GM12878 (cell line): ENCODE data around the gene PRKCZ.

ENCODE experiments used
- CHD1 ChIP-seq: IDR thresholded peaks from 2 replicates; pipeline ENCODE4 v1.6.1; 2012; ENCODE audit warnings: low read depth, low read length, improper control_type of control experiment
- MTA3 ChIP-seq: IDR thresholded peaks from 2 replicates; pipeline ENCODE4 v1.6.1; 2012; ENCODE audit warnings: low read length, inconsistent platforms, borderline replicate concordance
- POLR2A ChIP-seq: IDR thresholded peaks from 2 replicates; pipeline ENCODE4 v1.6.1; 2011; ENCODE audit warnings: low read depth, mild to moderate bottlenecking, low read length
- ZZZ3 ChIP-seq: IDR thresholded peaks from 2 replicates; pipeline ENCODE4 v1.6.1; 2011; ENCODE audit warnings: low read depth; ENCODE audit not compliant: control insufficient read depth, insufficient read length
- TF ChIP-seq, protein P1 (sequence below): IDR thresholded peaks from 2 replicates; pipeline ENCODE4 v1.6.1; 2012; ENCODE audit warnings: low read depth, low read length, improper control_type of control experiment
- TF ChIP-seq, protein P2 (sequence below): IDR thresholded peaks from 2 replicates; pipeline ENCODE4 v1.6.1; 2011; ENCODE audit warnings: borderline replicate concordance, low read depth, mild to moderate bottlenecking, moderate library complexity, mixed read lengths, low read length; ENCODE audit not compliant: insufficient read depth; ENCODE audit errors: extremely low read length
- TF ChIP-seq, protein P3 (sequence below), 3 experiments: IDR thresholded peaks in 2 of 3; conservative IDR thresholded peaks in 1 of 3; 2 replicates each; pipeline ENCODE4 v1.5.1; 2011; ENCODE audit warnings: low read depth in 3 of 3, low read length in 3 of 3, mild to moderate bottlenecking in 3 of 3, control low read depth in 2 of 3, moderate library complexity in 2 of 3, inconsistent platforms in 1 of 3, mixed read lengths in 1 of 3; ENCODE audit not compliant: control insufficient read depth in 2 of 3, insufficient read depth in 1 of 3; ENCODE audit errors: extremely low read depth in 1 of 3

DNA sequence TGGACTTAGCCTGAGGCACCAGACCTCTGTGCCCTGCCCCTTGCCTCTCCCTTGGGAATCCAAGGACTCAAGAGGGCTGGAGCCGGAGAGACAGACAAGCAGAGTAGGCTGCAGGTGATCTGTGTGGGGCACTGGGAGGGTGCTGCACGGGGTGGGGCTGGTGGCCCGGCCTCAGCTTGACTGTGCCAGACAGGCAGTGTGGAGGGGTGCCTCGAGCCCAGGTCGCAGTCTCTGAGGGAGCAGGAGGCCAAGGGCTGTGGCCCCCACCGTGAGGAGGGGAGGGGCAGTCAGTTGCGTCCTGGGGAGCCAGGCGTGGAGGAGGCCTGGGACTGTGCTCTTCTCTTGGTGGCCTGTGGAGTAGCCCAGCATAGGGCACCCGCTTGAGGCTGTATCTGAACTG is 27.0 kb upstream of the PRKCZ start:
- TF ChIP-seq, protein P1, sequence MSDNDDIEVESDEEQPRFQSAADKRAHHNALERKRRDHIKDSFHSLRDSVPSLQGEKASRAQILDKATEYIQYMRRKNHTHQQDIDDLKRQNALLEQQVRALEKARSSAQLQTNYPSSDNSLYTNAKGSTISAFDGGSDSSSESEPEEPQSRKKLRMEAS: no peak
- no peak for TF ChIP-seq POLR2A
- TF ChIP-seq, protein P2, sequence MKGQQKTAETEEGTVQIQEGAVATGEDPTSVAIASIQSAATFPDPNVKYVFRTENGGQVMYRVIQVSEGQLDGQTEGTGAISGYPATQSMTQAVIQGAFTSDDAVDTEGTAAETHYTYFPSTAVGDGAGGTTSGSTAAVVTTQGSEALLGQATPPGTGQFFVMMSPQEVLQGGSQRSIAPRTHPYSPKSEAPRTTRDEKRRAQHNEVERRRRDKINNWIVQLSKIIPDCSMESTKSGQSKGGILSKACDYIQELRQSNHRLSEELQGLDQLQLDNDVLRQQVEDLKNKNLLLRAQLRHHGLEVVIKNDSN: no peak
- no peak for TF ChIP-seq CHD1
- TF ChIP-seq MTA3: no peak
- TF ChIP-seq, protein P3, sequence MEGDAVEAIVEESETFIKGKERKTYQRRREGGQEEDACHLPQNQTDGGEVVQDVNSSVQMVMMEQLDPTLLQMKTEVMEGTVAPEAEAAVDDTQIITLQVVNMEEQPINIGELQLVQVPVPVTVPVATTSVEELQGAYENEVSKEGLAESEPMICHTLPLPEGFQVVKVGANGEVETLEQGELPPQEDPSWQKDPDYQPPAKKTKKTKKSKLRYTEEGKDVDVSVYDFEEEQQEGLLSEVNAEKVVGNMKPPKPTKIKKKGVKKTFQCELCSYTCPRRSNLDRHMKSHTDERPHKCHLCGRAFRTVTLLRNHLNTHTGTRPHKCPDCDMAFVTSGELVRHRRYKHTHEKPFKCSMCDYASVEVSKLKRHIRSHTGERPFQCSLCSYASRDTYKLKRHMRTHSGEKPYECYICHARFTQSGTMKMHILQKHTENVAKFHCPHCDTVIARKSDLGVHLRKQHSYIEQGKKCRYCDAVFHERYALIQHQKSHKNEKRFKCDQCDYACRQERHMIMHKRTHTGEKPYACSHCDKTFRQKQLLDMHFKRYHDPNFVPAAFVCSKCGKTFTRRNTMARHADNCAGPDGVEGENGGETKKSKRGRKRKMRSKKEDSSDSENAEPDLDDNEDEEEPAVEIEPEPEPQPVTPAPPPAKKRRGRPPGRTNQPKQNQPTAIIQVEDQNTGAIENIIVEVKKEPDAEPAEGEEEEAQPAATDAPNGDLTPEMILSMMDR (IDR thresholded peaks at IDR 0.05 in 2 of 3, conservative IDR thresholded peaks at IDR 0.05 in 1 of 3; ENCODE audit: control insufficient read depth in 2 of 3, extremely low read depth in 1 of 3, insufficient read depth in 1 of 3, low read depth in 3 of 3, low read length in 3 of 3): no peak
- no peak for TF ChIP-seq ZZZ3
